H1 (cell line): ENCODE measurements around the gene ECE2. TPM values are rescaled to one million over a fixed set of nuclear protein-coding genes. Genes with fewer than 3 reads are reported as not detected.

Experiments used
- polyA plus RNA-seq, 7 experiments: library from polyadenylated mRNA; depleted of rRNA in 3 of 7; stranded (reverse) in 5 of 7; unstranded in 2 of 7; fragments of >200 nt in 5 of 7; fragments of 200-250 nt in 2 of 7; gene quantifications; 1 replicate in 5 of 7; 2 replicates in 1 of 7; 4 replicates in 1 of 7; pipeline versions ENCODE4 v1.2.1 to v1.2.3, GENCODE V29; 2011 to 2013; ENCODE audit warnings: missing spikeins in 2 of 7, mixed read lengths in 2 of 7
- total RNA-seq: library from RNA; stranded (reverse); fragmentation: NEBNext Ultra II Directional; extraction: Animal tissue kit (Norgen Biotek cat#: 25700); gene quantifications from 2 replicates; pipeline ENCODE4 v1.2.1, GENCODE V29; 2021
- TF ChIP-seq, protein P1 (sequence below), 3 experiments: IDR thresholded peaks; 1 replicate in 2 of 3; 2 replicates in 1 of 3; pipeline versions ENCODE4 v1.5.1 to v1.6.1; 2011; ENCODE audit warnings: low read length in 3 of 3, mild to moderate bottlenecking in 3 of 3, inconsistent platforms in 2 of 3, low read depth in 1 of 3, moderate library complexity in 1 of 3; ENCODE audit not compliant: insufficient read depth in 1 of 3; ENCODE audit errors: control extremely low read depth in 1 of 3
- TF ChIP-seq, protein P2 (sequence below): IDR thresholded peaks from 2 replicates; pipeline ENCODE4 v1.6.1; 2012; ENCODE audit warnings: inconsistent platforms

Gene ECE2
- total and polyA plus RNA-seq, 2 of the 8 experiments (the other 6 are each of a cell fraction or from before 2014, with no cell fraction given) = 0.44 to 0.86 TPM

GRCh38 chr3:184229394-184230080, 46.3 kb upstream of the ECE2 start, which contains the start of gene VWA5B2 (continued):
- TF ChIP-seq, protein P1, sequence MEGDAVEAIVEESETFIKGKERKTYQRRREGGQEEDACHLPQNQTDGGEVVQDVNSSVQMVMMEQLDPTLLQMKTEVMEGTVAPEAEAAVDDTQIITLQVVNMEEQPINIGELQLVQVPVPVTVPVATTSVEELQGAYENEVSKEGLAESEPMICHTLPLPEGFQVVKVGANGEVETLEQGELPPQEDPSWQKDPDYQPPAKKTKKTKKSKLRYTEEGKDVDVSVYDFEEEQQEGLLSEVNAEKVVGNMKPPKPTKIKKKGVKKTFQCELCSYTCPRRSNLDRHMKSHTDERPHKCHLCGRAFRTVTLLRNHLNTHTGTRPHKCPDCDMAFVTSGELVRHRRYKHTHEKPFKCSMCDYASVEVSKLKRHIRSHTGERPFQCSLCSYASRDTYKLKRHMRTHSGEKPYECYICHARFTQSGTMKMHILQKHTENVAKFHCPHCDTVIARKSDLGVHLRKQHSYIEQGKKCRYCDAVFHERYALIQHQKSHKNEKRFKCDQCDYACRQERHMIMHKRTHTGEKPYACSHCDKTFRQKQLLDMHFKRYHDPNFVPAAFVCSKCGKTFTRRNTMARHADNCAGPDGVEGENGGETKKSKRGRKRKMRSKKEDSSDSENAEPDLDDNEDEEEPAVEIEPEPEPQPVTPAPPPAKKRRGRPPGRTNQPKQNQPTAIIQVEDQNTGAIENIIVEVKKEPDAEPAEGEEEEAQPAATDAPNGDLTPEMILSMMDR (IDR thresholded peaks at IDR 0.05; ENCODE audit: control extremely low read depth in 1 of 3, insufficient read depth in 1 of 3, low read depth in 1 of 3, low read length in 3 of 3) = peak in 2 of 3 experiments; percentile 14 to 15; a peak in 1 of 4 replicates
- TF ChIP-seq, protein P2, sequence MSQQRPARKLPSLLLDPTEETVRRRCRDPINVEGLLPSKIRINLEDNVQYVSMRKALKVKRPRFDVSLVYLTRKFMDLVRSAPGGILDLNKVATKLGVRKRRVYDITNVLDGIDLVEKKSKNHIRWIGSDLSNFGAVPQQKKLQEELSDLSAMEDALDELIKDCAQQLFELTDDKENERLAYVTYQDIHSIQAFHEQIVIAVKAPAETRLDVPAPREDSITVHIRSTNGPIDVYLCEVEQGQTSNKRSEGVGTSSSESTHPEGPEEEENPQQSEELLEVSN = no peak
